GM15510 (cell line): ENCODE measurements around the gene NBEA.

Source experiments
- POLR2A ChIP-seq: IDR thresholded peaks from 3 replicates; pipeline ENCODE4 v1.6.1; 2011; ENCODE audit warnings: borderline replicate concordance; ENCODE audit not compliant: insufficient read length; ENCODE audit errors: extremely low read depth

Gene NBEA

GRCh38 chr13:35659796-35660195 is 717.7 kb downstream of the NBEA start:
- no peak for TF ChIP-seq POLR2A

GRCh38 chr13:35664747-35665146 is 722.7 kb downstream of the NBEA start:
- TF ChIP-seq POLR2A: no peak

- no peak for TF ChIP-seq POLR2A
Measured at GRCh38 chr13:35669321-35669720, 727.3 kb downstream of the NBEA start.

- TF ChIP-seq POLR2A: no peak
Measured at GRCh38 chr13:35672611-35673010, 730.5 kb downstream of the NBEA start.

GRCh38 chr13:35675651-35676050 is 733.6 kb downstream of the NBEA start:
- TF ChIP-seq POLR2A: no peak

- no peak for TF ChIP-seq POLR2A
Measured at GRCh38 chr13:35681685-35682084, 739.6 kb downstream of the NBEA start.

- no peak for TF ChIP-seq POLR2A
Measured at GRCh38 chr13:35684432-35684831, 742.4 kb downstream of the NBEA start.

- no peak for TF ChIP-seq POLR2A
Measured at GRCh38 chr13:35687336-35687735, 745.3 kb downstream of the NBEA start.

GRCh38 chr13:35690581-35691207 is 748.6 kb downstream of the NBEA start:
- no peak for TF ChIP-seq POLR2A

- TF ChIP-seq POLR2A: no peak
Measured at GRCh38 chr13:35693134-35693784, 751.2 kb downstream of the NBEA start.

- TF ChIP-seq POLR2A: no peak
Measured at GRCh38 chr13:35694031-35694430, 752.0 kb downstream of the NBEA start.

GRCh38 chr13:35694549-35695447 is 752.7 kb downstream of the NBEA start:
- no peak for TF ChIP-seq POLR2A

- TF ChIP-seq POLR2A: no peak
Measured at GRCh38 chr13:35695448-35695770, 753.3 kb downstream of the NBEA start.

GRCh38 chr13:35697186-35697730 is 755.2 kb downstream of the NBEA start:
- no peak for TF ChIP-seq POLR2A

GRCh38 chr13:35698911-35699576 is 757.0 kb downstream of the NBEA start:
- TF ChIP-seq POLR2A: no peak
